ENCODE measurements around the gene YY2.

Gene YY2

DNA sequence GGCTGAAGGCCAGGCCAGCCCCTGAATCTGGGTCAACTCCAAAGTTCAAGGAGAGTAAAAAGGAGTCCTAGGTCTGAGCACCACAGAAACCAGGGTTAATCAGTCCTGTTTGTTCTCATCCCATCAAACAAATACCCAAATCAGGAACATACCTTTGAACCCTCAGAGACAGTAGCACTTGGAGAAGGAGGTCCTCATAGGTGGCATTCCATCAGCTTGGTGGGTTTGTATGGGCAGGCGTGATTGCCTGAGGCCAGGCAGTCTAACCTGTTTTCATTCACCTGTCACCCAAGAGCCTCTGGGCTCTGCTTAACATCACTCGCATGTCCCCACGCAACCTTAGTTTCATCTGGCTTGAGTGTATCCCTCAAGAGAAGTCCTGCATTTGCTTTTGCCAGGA lies 33.9 kb upstream of the YY2 start:
- H3K4me3 ChIP-seq (replicated peaks in 1 of 2; ENCODE audit: low read depth in 2 of 2, low read length in 2 of 2) = no peak overlapping the region
- TF ChIP-seq, protein P1, sequence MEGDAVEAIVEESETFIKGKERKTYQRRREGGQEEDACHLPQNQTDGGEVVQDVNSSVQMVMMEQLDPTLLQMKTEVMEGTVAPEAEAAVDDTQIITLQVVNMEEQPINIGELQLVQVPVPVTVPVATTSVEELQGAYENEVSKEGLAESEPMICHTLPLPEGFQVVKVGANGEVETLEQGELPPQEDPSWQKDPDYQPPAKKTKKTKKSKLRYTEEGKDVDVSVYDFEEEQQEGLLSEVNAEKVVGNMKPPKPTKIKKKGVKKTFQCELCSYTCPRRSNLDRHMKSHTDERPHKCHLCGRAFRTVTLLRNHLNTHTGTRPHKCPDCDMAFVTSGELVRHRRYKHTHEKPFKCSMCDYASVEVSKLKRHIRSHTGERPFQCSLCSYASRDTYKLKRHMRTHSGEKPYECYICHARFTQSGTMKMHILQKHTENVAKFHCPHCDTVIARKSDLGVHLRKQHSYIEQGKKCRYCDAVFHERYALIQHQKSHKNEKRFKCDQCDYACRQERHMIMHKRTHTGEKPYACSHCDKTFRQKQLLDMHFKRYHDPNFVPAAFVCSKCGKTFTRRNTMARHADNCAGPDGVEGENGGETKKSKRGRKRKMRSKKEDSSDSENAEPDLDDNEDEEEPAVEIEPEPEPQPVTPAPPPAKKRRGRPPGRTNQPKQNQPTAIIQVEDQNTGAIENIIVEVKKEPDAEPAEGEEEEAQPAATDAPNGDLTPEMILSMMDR (IDR thresholded peaks at IDR 0.05; ENCODE audit: low read depth, low read length) = no peak
- no peak for DNase-seq (ENCODE audit: low read depth in 2 of 2)

DNA sequence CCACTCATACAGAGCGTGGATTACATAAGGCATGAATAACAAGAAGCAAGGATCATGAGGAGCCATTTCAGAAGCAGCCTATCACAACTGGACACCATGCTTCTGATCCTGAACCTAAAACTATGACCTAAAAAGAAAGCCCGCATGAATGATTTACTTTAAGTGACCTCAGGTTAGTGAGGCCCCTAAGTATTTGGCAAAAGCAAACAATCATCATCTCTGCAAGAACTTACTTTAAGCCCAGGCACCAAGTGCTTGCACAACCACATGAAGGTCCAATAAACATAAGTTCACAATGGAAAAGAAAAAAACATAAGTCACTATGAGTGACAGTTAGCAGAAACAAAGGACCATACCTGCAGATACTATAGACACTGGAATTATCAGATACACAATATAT lies 24.3 kb upstream of the YY2 start:
- no peak for DNase-seq (ENCODE audit: low read depth in 2 of 2)
- no peak overlapping the region for H3K4me3 ChIP-seq (replicated peaks in 1 of 2; ENCODE audit: low read depth in 2 of 2, low read length in 2 of 2)
- TF ChIP-seq, protein P1 (IDR thresholded peaks at IDR 0.05; ENCODE audit: low read depth, low read length) = no peak

DNA sequence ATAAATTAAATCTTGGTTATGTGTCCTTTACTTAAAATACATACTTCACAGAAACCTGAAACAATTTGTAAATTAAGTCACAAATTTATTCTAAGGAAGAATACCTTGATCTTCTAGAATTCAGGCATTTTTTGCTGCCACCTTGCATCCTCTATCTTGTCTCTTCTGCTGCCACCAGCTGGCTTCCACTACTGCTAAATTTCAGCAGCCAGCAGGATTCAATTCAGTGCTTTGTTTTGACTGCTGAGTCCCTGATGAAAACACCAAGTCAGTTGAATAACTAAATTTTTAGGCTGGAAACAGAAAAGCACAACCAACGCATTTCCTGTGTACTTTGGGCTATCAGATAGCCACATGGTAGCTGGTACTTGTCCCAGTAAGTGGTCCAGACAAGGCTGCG lies 18.7 kb upstream of the YY2 start:
- TF ChIP-seq, protein P1 (IDR thresholded peaks at IDR 0.05; ENCODE audit: low read depth, low read length) = no peak
- peak in 1 of 2 donors; percentile 10 for DNase-seq (ENCODE audit: low read depth in 2 of 2)
- H3K4me3 ChIP-seq (replicated peaks in 1 of 2; ENCODE audit: low read depth in 2 of 2, low read length in 2 of 2) = no peak overlapping the region

DNA sequence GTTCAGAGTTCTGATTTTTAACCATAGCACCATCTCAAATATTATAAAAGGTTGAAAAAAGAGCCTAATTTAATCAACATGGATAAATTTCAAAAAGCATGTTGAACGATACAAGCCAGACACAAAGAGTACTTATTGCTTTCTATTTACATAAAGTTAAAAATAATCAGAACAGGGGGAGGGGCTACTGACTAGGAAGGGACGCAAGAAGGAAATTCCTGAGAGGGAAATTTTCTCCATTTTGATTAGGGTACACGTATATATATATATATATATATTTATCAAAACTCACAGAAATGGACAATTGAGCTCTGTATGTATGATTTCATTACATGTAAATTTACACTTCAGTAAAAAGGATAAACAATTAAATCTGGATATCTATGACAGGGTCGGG lies 16.9 kb upstream of the YY2 start:
- TF ChIP-seq, protein P1 (IDR thresholded peaks at IDR 0.05; ENCODE audit: low read depth, low read length) = no peak
- peak overlapping the region; percentile 65 to 73 for H3K4me3 ChIP-seq (replicated peaks in 1 of 2; ENCODE audit: low read depth in 2 of 2, low read length in 2 of 2)
- peak; percentile 47 to 53 for DNase-seq (ENCODE audit: low read depth in 2 of 2)

DNA sequence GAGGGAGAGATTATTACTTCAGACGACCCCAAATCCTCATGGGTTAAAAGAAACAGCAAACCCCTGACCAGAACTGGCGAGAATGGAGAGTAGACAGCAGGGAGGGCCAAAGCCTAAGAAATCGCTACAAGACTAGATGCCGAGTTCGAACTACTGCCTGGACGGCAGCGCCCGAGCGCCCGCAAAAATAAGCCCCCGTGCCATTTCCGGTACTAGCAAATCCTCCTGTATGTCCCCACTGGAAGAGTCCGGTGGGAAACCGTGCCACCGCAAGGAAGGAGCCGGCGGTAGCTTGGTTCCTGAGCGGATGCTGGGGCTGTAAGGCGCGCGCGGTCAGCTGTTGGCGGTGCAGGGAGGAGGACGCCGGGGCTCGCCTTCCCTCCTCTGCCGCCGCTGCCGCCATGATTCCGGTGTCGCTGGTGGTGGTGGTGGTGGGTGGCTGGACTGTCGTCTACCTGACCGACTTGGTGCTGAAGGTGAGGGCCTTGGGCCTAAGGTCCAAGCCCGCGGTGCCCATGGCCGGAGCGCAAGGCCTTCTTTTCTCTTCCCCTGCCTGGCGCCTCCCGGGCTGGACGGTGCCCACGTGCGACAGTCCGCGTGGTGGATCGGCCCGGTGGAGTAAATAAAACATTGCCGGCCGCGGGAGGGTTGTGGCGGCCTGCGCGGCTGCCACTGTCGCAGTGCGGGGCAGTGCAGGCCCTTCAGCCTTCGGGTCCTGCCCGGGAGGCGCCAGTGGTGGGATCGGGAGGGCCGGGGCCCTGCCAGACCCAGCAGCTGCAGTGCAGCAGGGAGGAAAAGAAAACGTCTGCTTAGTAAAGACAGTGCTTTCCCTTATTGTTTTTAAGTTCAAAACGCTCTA lies 16.2 kb upstream of the YY2 start, which contains the start of gene MBTPS2:
Gene MBTPS2, plus strand, starts transcription at position 284 of the 859 bp plus-strand sequence. Its CDS starts 118 bp downstream, at position 402.
- peak; percentile 94 for DNase-seq (ENCODE audit: low read depth in 2 of 2)
- TF ChIP-seq, protein P1 (IDR thresholded peaks at IDR 0.05; ENCODE audit: low read depth, low read length) = no peak
- peak within 1 kb of the TSS; percentile 65 to 73 for H3K4me3 ChIP-seq (replicated peaks in 1 of 2; ENCODE audit: low read depth in 2 of 2, low read length in 2 of 2)

DNA sequence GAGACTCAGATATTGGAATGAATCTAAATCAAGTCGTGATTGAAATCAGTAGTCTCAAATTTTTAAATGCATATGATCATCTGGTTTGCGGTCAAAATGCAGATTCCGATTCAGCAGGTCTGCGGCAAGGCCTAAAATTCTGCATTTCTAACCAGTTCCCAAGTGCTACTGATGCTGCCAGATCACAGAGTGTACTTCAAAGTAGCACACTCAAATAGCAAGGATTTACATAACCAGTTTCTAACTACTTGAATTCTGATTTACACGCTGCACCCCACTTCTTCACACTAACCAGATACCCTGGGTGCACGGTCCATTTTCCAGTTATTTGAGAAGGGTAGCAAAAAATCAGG lies 15.6 kb upstream of the YY2 start:
- peak; percentile 10 to 31 for DNase-seq (ENCODE audit: low read depth in 2 of 2)
- TF ChIP-seq, protein P1 (IDR thresholded peaks at IDR 0.05; ENCODE audit: low read depth, low read length) = no peak
- peak overlapping the region; percentile 65 to 73 for H3K4me3 ChIP-seq (replicated peaks in 1 of 2; ENCODE audit: low read depth in 2 of 2, low read length in 2 of 2)

All from cardiac fibroblast (primary cell).